Tibial artery (tissue), 4 donors: ENCODE results near the gene PBX4.

Experiments
- DNase-seq, 2 donors: peaks; one replicate each; pipeline ENCODE4 v3.0.0-alpha.2; 2019
- H3K27ac ChIP-seq, 2 donors: fragments of 200-600 bp; sonication (generic) in 1 of 2; 1 replicate in 1 of 2; 2 replicates in 1 of 2; pipeline ENCODE4 v1.5.1; 2018 to 2019; ENCODE audit warnings: mild to moderate bottlenecking in 1 of 2
- H3K27me3 ChIP-seq, 2 donors: fragments of 200-600 bp; sonication (generic) in 1 of 2; one replicate each; pipeline versions ENCODE4 v1.5.1 to v1.6.0; 2016 to 2019
- H3K36me3 ChIP-seq, 3 donors: fragments of 200-600 bp; sonication (generic) in 2 of 3; one replicate each; pipeline ENCODE4 v1.5.1; 2016 to 2019; ENCODE audit warnings: mild to moderate bottlenecking in 2 of 3
- H3K4me1 ChIP-seq, 4 donors: fragments of 200-600 bp; sonication (generic) in 2 of 4; 1 replicate in 3 of 4; 2 replicates in 1 of 4; pipeline ENCODE4 v1.5.1; 2016 to 2019
- H3K4me3 ChIP-seq, 2 donors: fragments of 200-600 bp; sonication (generic) in 1 of 2; 1 replicate in 1 of 2; 2 replicates in 1 of 2; pipeline ENCODE4 v1.5.1; 2018 to 2019; ENCODE audit warnings: mild to moderate bottlenecking in 2 of 2
- H3K9me3 ChIP-seq, 3 donors: fragments of 200-600 bp; sonication (generic) in 1 of 3; one replicate each; pipeline ENCODE4 v1.5.1; 2016 to 2019
- intact Hi-C: fragments of 100-400 bp; cut with DNase I; formaldehyde crosslinking; loops from one replicate; pipeline ENCODE4 v1.15.0; 2023; ENCODE audit warnings: low total_unique reads
- TF ChIP-seq, protein P1 (sequence below), 2 experiments: fragments of 200-600 bp in 1 of 2; fragments of 450-650 bp in 1 of 2; IDR thresholded peaks; one replicate each; pipeline ENCODE4 v1.5.1; 2017 to 2019; ENCODE audit warnings: antibody characterized with exemption in 2 of 2, mild to moderate bottlenecking in 1 of 2, moderate library complexity in 1 of 2

The PBX4 gene

GRCh38 chr19:19568802-19569756, 49.4 kb downstream of the PBX4 start:
- no peak overlapping the region for H3K4me3 ChIP-seq
- no peak overlapping the region for H3K27ac ChIP-seq
- no peaks in the 10 kb centered on the region for H3K9me3 ChIP-seq
- intact Hi-C loops, result no loop called here
- peaks cover 0 to 6% (median 0%) of the 10 kb centered on the region in 3 donors for H3K36me3 ChIP-seq
- no peaks in the 10 kb centered on the region for H3K4me1 ChIP-seq
- TF ChIP-seq, protein P1, sequence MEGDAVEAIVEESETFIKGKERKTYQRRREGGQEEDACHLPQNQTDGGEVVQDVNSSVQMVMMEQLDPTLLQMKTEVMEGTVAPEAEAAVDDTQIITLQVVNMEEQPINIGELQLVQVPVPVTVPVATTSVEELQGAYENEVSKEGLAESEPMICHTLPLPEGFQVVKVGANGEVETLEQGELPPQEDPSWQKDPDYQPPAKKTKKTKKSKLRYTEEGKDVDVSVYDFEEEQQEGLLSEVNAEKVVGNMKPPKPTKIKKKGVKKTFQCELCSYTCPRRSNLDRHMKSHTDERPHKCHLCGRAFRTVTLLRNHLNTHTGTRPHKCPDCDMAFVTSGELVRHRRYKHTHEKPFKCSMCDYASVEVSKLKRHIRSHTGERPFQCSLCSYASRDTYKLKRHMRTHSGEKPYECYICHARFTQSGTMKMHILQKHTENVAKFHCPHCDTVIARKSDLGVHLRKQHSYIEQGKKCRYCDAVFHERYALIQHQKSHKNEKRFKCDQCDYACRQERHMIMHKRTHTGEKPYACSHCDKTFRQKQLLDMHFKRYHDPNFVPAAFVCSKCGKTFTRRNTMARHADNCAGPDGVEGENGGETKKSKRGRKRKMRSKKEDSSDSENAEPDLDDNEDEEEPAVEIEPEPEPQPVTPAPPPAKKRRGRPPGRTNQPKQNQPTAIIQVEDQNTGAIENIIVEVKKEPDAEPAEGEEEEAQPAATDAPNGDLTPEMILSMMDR (IDR thresholded peaks at IDR 0.05), result no peak
- H3K27me3 ChIP-seq, result peaks cover 0 to 2% of the 10 kb centered on the region in 2 donors
- DNase-seq, result no peak

GRCh38 chr19:19567391-19567790, 51.1 kb downstream of the PBX4 start:
- H3K9me3 ChIP-seq, result no peaks in the 10 kb centered on the region
- intact Hi-C loops, result no loop called here
- peaks cover 0 to 6% (median 0%) of the 10 kb centered on the region in 3 donors for H3K36me3 ChIP-seq
- no peak overlapping the region for H3K4me3 ChIP-seq
- H3K4me1 ChIP-seq, result no peaks in the 10 kb centered on the region
- peaks cover 0 to 2% of the 10 kb centered on the region in 2 donors for H3K27me3 ChIP-seq
- H3K27ac ChIP-seq, result no peak overlapping the region
- no peak for DNase-seq
- TF ChIP-seq, protein P1 (IDR thresholded peaks at IDR 0.05), result no peak

DNA sequence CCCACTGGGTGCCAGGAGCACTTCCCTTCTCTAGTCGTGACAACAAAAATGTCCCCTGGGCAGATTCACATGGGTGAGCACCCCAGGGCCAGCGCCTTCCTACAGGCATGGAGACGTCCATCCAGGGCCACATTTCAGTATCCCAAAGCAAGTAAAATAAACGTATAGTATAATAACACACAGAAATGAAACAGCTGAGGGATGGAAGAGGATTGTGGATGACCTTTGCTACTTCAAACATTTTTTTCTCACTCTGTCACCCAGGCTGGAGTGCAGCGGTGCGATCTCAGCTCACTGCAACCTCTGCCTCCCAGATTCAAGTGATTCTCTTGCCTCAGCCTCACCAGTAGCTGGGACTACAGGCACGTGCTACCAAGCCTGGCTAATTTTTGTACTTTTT, 52.2 kb downstream of the PBX4 start:
- no peak overlapping the region for H3K4me3 ChIP-seq
- H3K36me3 ChIP-seq, result peaks cover 0 to 6% (median 0%) of the 10 kb centered on the region in 3 donors
- intact Hi-C loops, result no loop called here
- DNase-seq, result no peak
- no peaks in the 10 kb centered on the region for H3K9me3 ChIP-seq
- H3K27ac ChIP-seq, result no peak overlapping the region
- H3K27me3 ChIP-seq, result peaks cover 0 to 2% of the 10 kb centered on the region in 2 donors
- no peaks in the 10 kb centered on the region for H3K4me1 ChIP-seq
- TF ChIP-seq, protein P1 (IDR thresholded peaks at IDR 0.05), result no peak

DNA sequence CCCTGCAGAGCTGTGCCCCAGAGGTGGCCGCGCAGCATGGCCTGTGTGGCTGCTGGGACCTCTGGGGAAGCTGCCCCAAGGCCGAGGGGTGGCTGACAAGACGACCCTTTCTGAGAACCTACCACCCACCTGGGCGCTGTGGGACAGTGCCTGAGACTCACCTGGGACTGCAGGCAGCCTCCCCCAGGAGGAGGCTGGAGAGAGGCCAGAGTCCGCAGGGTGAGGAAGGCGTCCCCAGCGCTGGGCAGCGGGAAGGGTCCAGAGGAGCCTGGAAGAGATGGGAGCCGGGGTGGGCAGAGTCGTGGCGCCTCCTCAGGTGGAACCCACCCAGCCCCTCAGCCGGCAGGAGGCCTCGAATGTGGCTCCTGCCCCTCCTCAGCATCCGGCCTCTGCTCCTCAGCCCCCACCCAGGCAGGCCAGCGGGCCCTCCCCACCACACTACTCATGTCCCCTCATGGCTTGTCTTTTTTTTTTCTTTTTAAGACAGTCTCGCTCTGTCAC, 55.1 kb downstream of the PBX4 start:
- Histone ChIP-seq H3K36me3 (no peaks in the 10 kb centered on the region), H3K27ac (no peak overlapping the region), H3K9me3 (no peaks in the 10 kb centered on the region), H3K4me1 (no peaks in the 10 kb centered on the region), H3K27me3 (no peaks in the 10 kb centered on the region), H3K4me3 (no peak overlapping the region)
- intact Hi-C loops, result no loop called here
- TF ChIP-seq, protein P1 (IDR thresholded peaks at IDR 0.05), result no peak
- DNase-seq, result no peak

DNA sequence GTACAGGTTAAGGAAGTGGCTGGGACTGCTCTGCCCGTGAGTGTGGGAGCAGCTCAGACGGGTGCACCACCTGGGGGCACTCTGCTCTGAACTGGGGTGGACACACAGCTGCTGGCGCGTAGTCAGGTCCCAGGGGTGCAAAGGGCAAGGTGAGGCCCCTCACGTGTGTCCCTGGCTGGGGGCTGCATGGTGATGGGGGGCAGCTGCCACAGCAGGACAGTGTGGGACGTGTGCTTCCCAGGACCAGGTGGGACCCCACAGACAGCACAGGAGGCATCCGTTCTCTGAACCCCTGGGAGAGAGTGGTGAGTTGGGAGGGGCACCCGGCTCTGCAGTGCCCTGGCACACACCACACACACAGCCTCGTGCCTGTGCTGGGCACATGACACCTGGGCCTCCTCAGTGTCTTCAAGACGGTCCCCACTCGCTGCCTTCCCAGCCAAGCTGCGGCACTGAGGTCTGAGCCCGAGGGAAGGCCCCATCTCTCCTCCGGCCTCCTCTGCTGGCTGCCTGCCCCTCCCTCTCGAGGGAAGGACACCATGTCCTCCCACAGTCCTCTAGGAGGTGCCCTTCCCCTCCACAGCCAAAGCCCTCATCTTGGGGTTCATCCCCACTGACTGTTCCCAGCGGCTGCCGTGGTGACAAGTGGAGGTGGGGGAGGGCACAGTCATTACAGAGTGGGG, 55.7 kb downstream of the PBX4 start:
- Histone ChIP-seq H3K4me1 (no peaks in the 10 kb centered on the region), H3K36me3 (no peaks in the 10 kb centered on the region), H3K27me3 (no peaks in the 10 kb centered on the region), H3K4me3 (no peak overlapping the region), H3K27ac (no peak overlapping the region), H3K9me3 (no peaks in the 10 kb centered on the region)
- intact Hi-C loops, result no loop called here
- TF ChIP-seq, protein P1 (IDR thresholded peaks at IDR 0.05), result no peak
- no peak for DNase-seq
